Head of caudate nucleus (tissue), 42 donors: ENCODE data around the gene AQP12B.
A peak's percentile ranks its signal among the peaks of the same experiment; 100 is the strongest.
"Not testable (repeated sequence)": the region's sequence is repeated elsewhere in the genome, so short reads cannot be mapped to it uniquely, and the experiment has no call there.

Source experiments
- DNase-seq, 42 donors: peaks; one replicate each; pipeline versions ENCODE4 v3.0.0 to v3.0.0-alpha.2; 2020 to 2021; ENCODE audit warnings: mixed read lengths in 7 of 42
- intact Hi-C: fragments of 100-400 bp; cut with DNase I; formaldehyde crosslinking; loops from one replicate; pipeline ENCODE4 v1.15.0; 2022

Gene AQP12B

GRCh38 chr2:240688553-240688919, 5.9 kb upstream of the AQP12B start:
- intact Hi-C loops: no loop called here
- peak in 3 of 42 donors; percentile 3 to 17 (median 14) for DNase-seq

- intact Hi-C loops: no loop called here
- DNase-seq: peak in 1 of 42 donors; percentile 6
Observed at GRCh38 chr2:240687741-240688552, 5.3 kb upstream of the AQP12B start.

GRCh38 chr2:240687045-240687740, 4.5 kb upstream of the AQP12B start:
- DNase-seq: peak in 2 of 42 donors; percentile 4 to 20
- intact Hi-C loops: no loop called here

GRCh38 chr2:240686460-240686859, 3.8 kb upstream of the AQP12B start:
- intact Hi-C loops: no loop called here

GRCh38 chr2:240685771-240686371, 3.2 kb upstream of the AQP12B start:
- no peak for DNase-seq
- intact Hi-C loops: no loop called here

More at GRCh38 chr2:240686460-240686859, 3.8 kb upstream of the AQP12B start:
- no peak for DNase-seq

- peak in 1 of 42 donors; percentile 29 for DNase-seq
- intact Hi-C loops: not testable (repeated sequence)
Observed at GRCh38 chr2:240683980-240684728, 1.5 kb upstream of the AQP12B start.

- intact Hi-C loops, DNase-seq: not testable (repeated sequence)
Observed at GRCh38 chr2:240683329-240683979, 769 bp upstream of the AQP12B start.

GRCh38 chr2:240680185-240680584, 2.5 kb downstream of the AQP12B start:
- DNase-seq, intact Hi-C loops: not testable (repeated sequence)

- DNase-seq, intact Hi-C loops: not testable (repeated sequence)
Observed at GRCh38 chr2:240678909-240679308, 3.8 kb downstream of the AQP12B start.

GRCh38 chr2:240678043-240678442, 4.6 kb downstream of the AQP12B start:
- DNase-seq, intact Hi-C loops: not testable (repeated sequence)

- intact Hi-C loops: not testable (repeated sequence)
Observed at GRCh38 chr2:240675345-240675744, 7.3 kb downstream of the AQP12B start.

GRCh38 chr2:240674461-240675184, 8.1 kb downstream of the AQP12B start:
- intact Hi-C loops, DNase-seq: not testable (repeated sequence)

More at GRCh38 chr2:240675345-240675744, 7.3 kb downstream of the AQP12B start:
- DNase-seq: not testable (repeated sequence)

- DNase-seq: peak in 2 of 42 donors; percentile 14 to 36
- intact Hi-C loops: no loop called here
Observed at GRCh38 chr2:240672701-240673190, 9.9 kb downstream of the AQP12B start.

- intact Hi-C loops: no loop called here
- no peak for DNase-seq
Observed at GRCh38 chr2:240672076-240672700, 10.5 kb downstream of the AQP12B start.

- intact Hi-C loops: no loop called here
- no peak for DNase-seq
Observed at GRCh38 chr2:240670950-240671349, 11.7 kb downstream of the AQP12B start.

- DNase-seq: no peak
- intact Hi-C loops: no loop called here
Observed at GRCh38 chr2:240670402-240670801, 12.3 kb downstream of the AQP12B start.

GRCh38 chr2:240664622-240665021, 18.1 kb downstream of the AQP12B start:
- intact Hi-C loops: no loop called here
- no peak for DNase-seq
